Endothelial cell of umbilical vein (primary cell): ENCODE data around the gene TPCN1. TPM values are rescaled to one million over a fixed set of nuclear protein-coding genes. Genes with fewer than 3 reads are reported as not detected.

Source experiments
- BruUV-seq: library from RNA; stranded (reverse); fragments of 400-500 nt; replicated peaks from 2 replicates; lab custom pipeline; 2021; lab: Mats Ljungman, UMichigan
- CTCF ChIA-PET: fragments of 300-600, 350-600 bp; sonication (Branson Sonifier 250); formaldehyde crosslinking; loops from one replicate; lab custom pipeline; 2021; ENCODE audit warnings: antibody characterized with exemption, inconsistent platforms; lab: Charles Lee
- POLR2A ChIA-PET: fragments of 300-600, 350-600 bp; sonication (Branson Sonifier 250); formaldehyde crosslinking; loops from one replicate; lab custom pipeline; 2021; ENCODE audit warnings: antibody characterized with exemption, inconsistent platforms; lab: Charles Lee
- DNase-seq: peaks from one replicate; pipeline ENCODE4 v3.0.0-alpha.2; 2011; ENCODE audit warnings: low read depth, low spot score
- FAIRE-seq: peaks from 2 replicates; lab custom pipeline; 2011; peaks lifted over from hg19 to GRCh38; lab: Jason Lieb, UNC
- H2AFZ ChIP-seq: 2 replicates; pipeline ENCODE4 v1.6.0; 2012; ENCODE audit warnings: low read depth, low read length, control low read depth, inconsistent platforms
- H3K27ac ChIP-seq: 2 replicates; pipeline ENCODE4 v1.5.1; 2011; ENCODE audit warnings: low read depth, mild to moderate bottlenecking, control low read depth, low read length, moderate library complexity; ENCODE audit not compliant: insufficient read depth
- H3K27me3 ChIP-seq, 2 experiments: 2 replicates each; pipeline versions ENCODE4 v1.6.0 to v1.6.1; 2011; ENCODE audit warnings: low read length in 2 of 2, mixed read lengths in 1 of 2; ENCODE audit not compliant: control insufficient read depth in 2 of 2, insufficient read depth in 2 of 2
- H3K36me3 ChIP-seq, 2 experiments: 2 replicates in 1 of 2; 3 replicates in 1 of 2; pipeline ENCODE4 v1.5.1; 2011; ENCODE audit warnings: low read length in 2 of 2, mild to moderate bottlenecking in 1 of 2, moderate library complexity in 1 of 2; ENCODE audit not compliant: control insufficient read depth in 2 of 2, insufficient read depth in 2 of 2; ENCODE audit errors: extremely low read depth in 1 of 2
- H3K4me1 ChIP-seq: 3 replicates; pipeline ENCODE4 v1.5.1; 2011; ENCODE audit warnings: mild to moderate bottlenecking, low read length; ENCODE audit not compliant: control insufficient read depth, insufficient read depth; ENCODE audit errors: extremely low read depth
- H3K4me2 ChIP-seq: 2 replicates; pipeline ENCODE4 v1.6.1; 2011; ENCODE audit warnings: low read length, control low read depth, mixed read lengths; ENCODE audit not compliant: insufficient read depth
- H3K4me3 ChIP-seq, 3 experiments: fragments of 200-600 bp in 1 of 3; sonication (generic), shearing (Covaris generic) in 1 of 3; replicated peaks in 1 of 3; 2 replicates each; pipeline ENCODE4 v1.5.1; 2011 to 2016; ENCODE audit warnings: control low read depth in 3 of 3, low read length in 3 of 3, mild to moderate bottlenecking in 2 of 3, inconsistent platforms in 1 of 3, low read depth in 1 of 3, moderate library complexity in 1 of 3; ENCODE audit not compliant: insufficient read depth in 1 of 3
- H3K79me2 ChIP-seq: 2 replicates; pipeline ENCODE4 v1.6.0; 2012; ENCODE audit warnings: low read length, inconsistent platforms; ENCODE audit not compliant: control insufficient read depth, insufficient read depth
- H3K9ac ChIP-seq: replicated peaks from 2 replicates; pipeline ENCODE3; 2011; ENCODE audit warnings: low read length, control low read depth; ENCODE audit not compliant: insufficient read depth; ENCODE audit errors: extremely low read depth
- H3K9me1 ChIP-seq: replicated peaks from 3 replicates; pipeline ENCODE4 v1.6.0; 2011; ENCODE audit warnings: mild to moderate bottlenecking, low read length; ENCODE audit not compliant: control insufficient read depth, insufficient read depth; ENCODE audit errors: extremely low read depth
- H3K9me3 ChIP-seq: replicated peaks from 2 replicates; pipeline ENCODE4 v1.5.1; 2012; ENCODE audit warnings: low read length, inconsistent platforms; ENCODE audit not compliant: control insufficient read depth, insufficient read depth
- H4K20me1 ChIP-seq: replicated peaks from 2 replicates; pipeline ENCODE3; 2011; ENCODE audit warnings: mild to moderate bottlenecking, low read length; ENCODE audit not compliant: control insufficient read depth, insufficient read depth; ENCODE audit errors: extremely low read depth
- CTCF ChIP-seq, 2 donors: IDR thresholded peaks; 1 replicate in 1 of 2; 2 replicates in 1 of 2; pipeline ENCODE4 v1.5.1; 2011; ENCODE audit warnings: low read length in 2 of 2, mild to moderate bottlenecking in 2 of 2, moderate library complexity in 2 of 2, control low read depth in 1 of 2, inconsistent platforms in 1 of 2, low read depth in 1 of 2; ENCODE audit not compliant: insufficient read depth in 1 of 2; ENCODE audit errors: extremely low read depth in 1 of 2
- MAX ChIP-seq: IDR thresholded peaks from 2 replicates; pipeline ENCODE4 v1.6.1; 2011; ENCODE audit not compliant: insufficient read depth, insufficient read length
- dilution Hi-C: fragments of 300-500 bp; cut with MboI; formaldehyde crosslinking; loops from one replicate; pipeline ENCODE4 v1.15.0; 2019; ENCODE audit warnings: low sequenced_read_pairs; ENCODE audit not compliant: extremely low pct_ligation_motif_present
- intact Hi-C: fragments of 100-400 bp; cut with micrococcal nuclease; formaldehyde crosslinking; loops from one replicate; pipeline ENCODE4 v1.10.0; 2022
- polyA plus RNA-seq, 4 experiments: library from polyadenylated mRNA; depleted of rRNA in 3 of 4; stranded (reverse) in 3 of 4; unstranded in 1 of 4; fragments of >200 nt; gene quantifications; 2 replicates each; pipeline versions ENCODE4 v1.2.1 to v1.2.3, GENCODE V29; 2011 to 2012; ENCODE audit warnings: missing spikeins in 1 of 4
- total RNA-seq: library from RNA; stranded (reverse); gene quantifications from 2 replicates; pipeline ENCODE4 v1.2.3, GENCODE V29; 2021

TPCN1 gene
- total and polyA plus RNA-seq, 2 donors (not counting 3 experiments of a cell fraction or from before 2014, with no cell fraction given) = 19.5 to 28.3 TPM

GRCh38 chr12:113326775-113327395 is 105.6 kb downstream of the TPCN1 start:
- no peak for FAIRE-seq
- dilution Hi-C loops = no loop called here

More at GRCh38 chr12:113326775-113327395, 105.6 kb downstream of the TPCN1 start:
- TF ChIP-seq CTCF (IDR thresholded peaks at IDR 0.05; ENCODE audit: extremely low read depth in 1 of 2, insufficient read depth in 1 of 2, low read depth in 1 of 2, low read length in 2 of 2) = peak in 1 of 2 donors; percentile 11
- no peak for TF ChIP-seq MAX
- no peaks in the 10 kb centered on the region for H3K9me3 ChIP-seq
- BruUV-seq = no TSS peak
- CTCF ChIA-PET = interaction anchor here (0.6 to 1.3 kb wide), 5 partner anchors 8 to 334 kb away, joined by 3 to 4 read pairs (median 3); no protein-coding TSS in a partner anchor
- POLR2A ChIA-PET = interaction anchor here (0.7 kb wide), 2 partner anchors 32 to 140 kb away, joined by 3 to 4 read pairs; partner anchors contain the start of gene PLBD2
- no peak overlapping the region for H2AFZ ChIP-seq
- H3K4me3 ChIP-seq = no peak overlapping the region
- H3K4me2 ChIP-seq = no peak overlapping the region
- no peaks in the 10 kb centered on the region for H4K20me1 ChIP-seq
- H3K36me3 ChIP-seq = no peaks in the 10 kb centered on the region
- no peak overlapping the region for H3K27ac ChIP-seq
- DNase-seq = no peak
- H3K4me1 ChIP-seq = peaks cover 7% of the 10 kb centered on the region
- no peaks in the 10 kb centered on the region for H3K27me3 ChIP-seq
- no peaks in the 10 kb centered on the region for H3K9me1 ChIP-seq
- no peak overlapping the region for H3K9ac ChIP-seq
- intact Hi-C loops = no loop called here
- H3K79me2 ChIP-seq = no peaks in the 10 kb centered on the region
